Hepatocyte (in vitro differentiated cells): Measurements from ENCODE around the gene AGAP1. TPM values are rescaled to one million over a fixed set of nuclear protein-coding genes. Genes with fewer than 3 reads are reported as not detected.

Experiments
- DNase-seq: peaks from one replicate; pipeline ENCODE4 v3.0.0-alpha.2; 2016; ENCODE audit warnings: low spot score
- H2AFZ ChIP-seq: fragments of 200-600 bp; sonication (generic); 2 replicates; pipeline ENCODE4 v1.6.0; 2016; ENCODE audit warnings: antibody characterized with exemption, mild to moderate bottlenecking
- H3K27ac ChIP-seq: fragments of 200-600 bp; sonication (generic); 2 replicates; pipeline ENCODE4 v1.5.1; 2016; ENCODE audit warnings: mild to moderate bottlenecking
- H3K27me3 ChIP-seq: fragments of 200-600 bp; sonication (generic); 2 replicates; pipeline ENCODE4 v1.6.1; 2016
- H3K36me3 ChIP-seq: fragments of 200-600 bp; sonication (generic); replicated peaks from 2 replicates; pipeline ENCODE4 v1.5.1; 2016; ENCODE audit warnings: low read depth; ENCODE audit not compliant: insufficient read depth
- H3K4me1 ChIP-seq: fragments of 200-600 bp; sonication (generic); 2 replicates; pipeline ENCODE4 v1.5.1; 2016; ENCODE audit warnings: mild to moderate bottlenecking, moderate library complexity; ENCODE audit not compliant: insufficient read depth
- H3K4me2 ChIP-seq: fragments of 200-600 bp; sonication (generic); 2 replicates; pipeline ENCODE4 v1.6.0; 2016
- H3K4me3 ChIP-seq: fragments of 200-600 bp; sonication (generic); 2 replicates; pipeline ENCODE4 v1.5.1; 2016; ENCODE audit warnings: mild to moderate bottlenecking
- H3K79me2 ChIP-seq: fragments of 200-600 bp; sonication (generic); 2 replicates; pipeline ENCODE4 v1.6.0; 2017; ENCODE audit warnings: mild to moderate bottlenecking
- H3K9me2 ChIP-seq: fragments of 200-600 bp; sonication (generic); replicated peaks from 2 replicates; pipeline ENCODE4 v1.6.0; 2017; ENCODE audit warnings: mild to moderate bottlenecking; ENCODE audit not compliant: insufficient read depth
- H3K9me3 ChIP-seq: fragments of 200-600 bp; sonication (generic); 2 replicates; pipeline ENCODE4 v1.5.1; 2016; ENCODE audit warnings: low read depth, mild to moderate bottlenecking
- H4K20me1 ChIP-seq: fragments of 200-600 bp; sonication (generic); 2 replicates; pipeline ENCODE4 v1.6.0; 2016; ENCODE audit warnings: mild to moderate bottlenecking; ENCODE audit not compliant: insufficient read depth, poor library complexity, severe bottlenecking
- CTCF ChIP-seq: fragments of 200-600 bp; sonication (generic); IDR thresholded peaks from 2 replicates; pipeline ENCODE4 v1.5.1; 2016; ENCODE audit warnings: antibody characterized with exemption, mild to moderate bottlenecking; ENCODE audit not compliant: poor library complexity
- EZH2 ChIP-seq: fragments of 200-600 bp; sonication (generic); IDR thresholded peaks from 2 replicates; pipeline ENCODE4 v1.6.1; 2016; ENCODE audit warnings: antibody characterized with exemption, mild to moderate bottlenecking, borderline replicate concordance
- EZH2phosphoT487 ChIP-seq: fragments of 200-600 bp; sonication (generic); IDR thresholded peaks from one replicate; pipeline ENCODE4 v1.6.1; 2018; ENCODE audit warnings: antibody characterized with exemption, mild to moderate bottlenecking, low read depth, moderate library complexity; ENCODE audit not compliant: unreplicated experiment, severe bottlenecking
- WGBS: methylation state at CpG from one replicate; pipeline ENCODE4 v1.1.6; 2016; ENCODE audit warnings: low lambda C conversion rate; ENCODE audit errors: missing lambda C conversion rate; 5-methylcytosine and 5-hydroxymethylcytosine counted together
- polyA plus RNA-seq: library from polyadenylated mRNA; unstranded; fragments of >200 nt; fragmentation: Nextera tagmentation; extraction: Ambion mirVana; gene quantifications from 2 replicates; pipeline ENCODE4 v1.2.1, GENCODE V29; 2016
- total RNA-seq: library from RNA; depleted of rRNA; stranded (reverse); fragments of >200 nt; gene quantifications from 2 replicates; pipeline ENCODE4 v1.2.3, GENCODE V29; 2014

Gene AGAP1
- total and polyA plus RNA-seq, 2 experiments from 2014 or later = 12.1 to 20.0 TPM

- Histone ChIP-seq H3K4me2 (no peak overlapping the region), H3K27ac (no peak overlapping the region)
These were observed 85.3 kb downstream of the AGAP1 start for GRCh38 chr2:235579128-235579527.

GRCh38 chr2:235580426-235581157 is 86.7 kb downstream of the AGAP1 start:
- no peak for TF ChIP-seq CTCF
- TF ChIP-seq EZH2 = no peak
- TF ChIP-seq EZH2phosphoT487 = no peak
- H3K27ac ChIP-seq = no peak overlapping the region
- no peaks in the 10 kb centered on the region for H3K9me2 ChIP-seq
- DNase-seq = no peak
- no peak overlapping the region for H2AFZ ChIP-seq
- peaks cover 87% of the 10 kb centered on the region for H3K79me2 ChIP-seq
- H3K4me3 ChIP-seq = no peak overlapping the region
- no peak overlapping the region for H3K4me2 ChIP-seq
- H4K20me1 ChIP-seq = peaks cover 21% of the 10 kb centered on the region
- WGBS = 85% methylated on average over 7 of the region's 7 CpGs
- H3K36me3 ChIP-seq = no peaks in the 10 kb centered on the region
- H3K27me3 ChIP-seq = no peaks in the 10 kb centered on the region
- H3K9me3 ChIP-seq = no peaks in the 10 kb centered on the region
- H3K4me1 ChIP-seq = peaks cover 9% of the 10 kb centered on the region

More at GRCh38 chr2:235579128-235579527, 85.3 kb downstream of the AGAP1 start:
- Histone ChIP-seq H3K27me3 (no peaks in the 10 kb centered on the region), H2AFZ (no peak overlapping the region), H3K9me3 (no peaks in the 10 kb centered on the region), H4K20me1 (peaks cover 26% of the 10 kb centered on the region), H3K36me3 (no peaks in the 10 kb centered on the region), H3K79me2 (peaks cover 87% of the 10 kb centered on the region), H3K4me1 (peaks cover 9% of the 10 kb centered on the region), H3K9me2 (no peaks in the 10 kb centered on the region), H3K4me3 (no peak overlapping the region)
- no peak for DNase-seq
- 86% methylated on average over 9 of the region's 9 CpGs for WGBS
- no peak for TF ChIP-seq EZH2
- no peak for TF ChIP-seq CTCF
- TF ChIP-seq EZH2phosphoT487 = no peak

- TF ChIP-seq EZH2phosphoT487 (no peak), EZH2 (no peak), CTCF (no peak)
- peaks cover 19% of the 10 kb centered on the region for H4K20me1 ChIP-seq
- peaks cover 6% of the 10 kb centered on the region for H3K4me1 ChIP-seq
- H3K9me2 ChIP-seq = no peaks in the 10 kb centered on the region
- H3K27me3 ChIP-seq = no peaks in the 10 kb centered on the region
- H3K79me2 ChIP-seq = peaks cover 75% of the 10 kb centered on the region
- DNase-seq = no peak
- H3K27ac ChIP-seq = no peak overlapping the region
- no peak overlapping the region for H3K4me3 ChIP-seq
- H2AFZ ChIP-seq = no peak overlapping the region
- 95% methylated on average over 9 of the region's 9 CpGs for WGBS
- H3K9me3 ChIP-seq = no peaks in the 10 kb centered on the region
- H3K36me3 ChIP-seq = no peaks in the 10 kb centered on the region
- H3K4me2 ChIP-seq = no peak overlapping the region
These were observed 88.3 kb downstream of the AGAP1 start for GRCh38 chr2:235582081-235582686.
